ENCODE measurements around the gene CELA2A. TPM values are rescaled to one million over a fixed set of nuclear protein-coding genes. Genes with fewer than 3 reads are reported as not detected.

The CELA2A gene
- 1 to 10 TPM in 1 of 2 donors, not detected in 1; 3.6 TPM for total RNA-seq

GRCh38 chr1:15456313-15456954 is at the start of gene CELA2A:
CELA2A (plus strand) TSS chr1:15456732; CDS start chr1:15456754, 22 bp downstream.
- Histone ChIP-seq H3K27me3 (no peaks in the 10 kb centered on the region), H3K4me1 (no peaks in the 10 kb centered on the region), H3K9me3 (no peaks in the 10 kb centered on the region), H3K36me3 (no peaks in the 10 kb centered on the region), H3K9ac (ENCODE audit: low read depth in 2 of 2, low read length in 2 of 2) (no peak within 1 kb of the TSS), H3K4me3 (no peak within 1 kb of the TSS), H3K27ac (no peak within 1 kb of the TSS)
- intact Hi-C loops (cut with DNase I): no loop called here
- DNase-seq: no peak
- no peak for TF ChIP-seq CTCF (IDR thresholded peaks at IDR 0.05)

GRCh38 chr1:15407580-15407979 is 49.0 kb upstream of the CELA2A start:
- Histone ChIP-seq H3K9me3 (no peaks in the 10 kb centered on the region), H3K4me3 (no peak overlapping the region), H3K27me3 (no peaks in the 10 kb centered on the region), H3K36me3 (no peaks in the 10 kb centered on the region), H3K27ac (no peak overlapping the region), H3K9ac (ENCODE audit: low read depth in 2 of 2, low read length in 2 of 2) (no peak overlapping the region), H3K4me1 (peaks cover 4% of the 10 kb centered on the region)
- TF ChIP-seq CTCF (IDR thresholded peaks at IDR 0.05): no peak
- no peak for DNase-seq
- intact Hi-C loops (cut with DNase I): no loop called here

GRCh38 chr1:15408890-15409387 is 47.6 kb upstream of the CELA2A start:
- TF ChIP-seq CTCF (IDR thresholded peaks at IDR 0.05): no peak
- H3K27me3 ChIP-seq: no peaks in the 10 kb centered on the region
- no peaks in the 10 kb centered on the region for H3K36me3 ChIP-seq
- intact Hi-C loops (cut with DNase I): no loop called here
- no peaks in the 10 kb centered on the region for H3K9me3 ChIP-seq
- peak overlapping the region; percentile 61 to 94 for H3K9ac ChIP-seq (ENCODE audit: low read depth in 2 of 2, low read length in 2 of 2)
- no peak for DNase-seq
- peaks cover 14% of the 10 kb centered on the region for H3K4me1 ChIP-seq
- peak overlapping the region; percentile 81 for H3K4me3 ChIP-seq
- peak overlapping the region; percentile 76 for H3K27ac ChIP-seq

- Histone ChIP-seq H3K27me3 (no peaks in the 10 kb centered on the region), H3K36me3 (no peaks in the 10 kb centered on the region), H3K4me3 (peak within 1 kb of the TSS; percentile 81), H3K27ac (peak within 1 kb of the TSS; percentile 76), H3K9ac (ENCODE audit: low read depth in 2 of 2, low read length in 2 of 2) (peak within 1 kb of the TSS; percentile 94 to 100), H3K4me1 (peaks cover 20% of the 10 kb centered on the region), H3K9me3 (no peaks in the 10 kb centered on the region)
- DNase-seq: peak; percentile 89
- intact Hi-C loops (cut with DNase I): no loop called here
- TF ChIP-seq CTCF (IDR thresholded peaks at IDR 0.05): no peak
Measured at GRCh38 chr1:15409388-15410222, 46.9 kb upstream of the CELA2A start, which contains the start of gene EFHD2. EFHD2 (plus strand) TSS chr1:15409888; CDS start chr1:15409972, 84 bp downstream.

- DNase-seq: no peak
- Histone ChIP-seq H3K27me3 (no peaks in the 10 kb centered on the region), H3K4me1 (peaks cover 21% of the 10 kb centered on the region), H3K27ac (peak overlapping the region; percentile 76), H3K9ac (ENCODE audit: low read depth in 2 of 2, low read length in 2 of 2) (peak overlapping the region; percentile 94 to 100), H3K4me3 (peak overlapping the region; percentile 81), H3K36me3 (no peaks in the 10 kb centered on the region), H3K9me3 (no peaks in the 10 kb centered on the region)
- intact Hi-C loops (cut with DNase I): no loop called here
- no peak for TF ChIP-seq CTCF (IDR thresholded peaks at IDR 0.05)
Measured at GRCh38 chr1:15410223-15410883, 46.2 kb upstream of the CELA2A start.
